ENCODE measurements around the gene SNAI3.

Gene SNAI3

DNA sequence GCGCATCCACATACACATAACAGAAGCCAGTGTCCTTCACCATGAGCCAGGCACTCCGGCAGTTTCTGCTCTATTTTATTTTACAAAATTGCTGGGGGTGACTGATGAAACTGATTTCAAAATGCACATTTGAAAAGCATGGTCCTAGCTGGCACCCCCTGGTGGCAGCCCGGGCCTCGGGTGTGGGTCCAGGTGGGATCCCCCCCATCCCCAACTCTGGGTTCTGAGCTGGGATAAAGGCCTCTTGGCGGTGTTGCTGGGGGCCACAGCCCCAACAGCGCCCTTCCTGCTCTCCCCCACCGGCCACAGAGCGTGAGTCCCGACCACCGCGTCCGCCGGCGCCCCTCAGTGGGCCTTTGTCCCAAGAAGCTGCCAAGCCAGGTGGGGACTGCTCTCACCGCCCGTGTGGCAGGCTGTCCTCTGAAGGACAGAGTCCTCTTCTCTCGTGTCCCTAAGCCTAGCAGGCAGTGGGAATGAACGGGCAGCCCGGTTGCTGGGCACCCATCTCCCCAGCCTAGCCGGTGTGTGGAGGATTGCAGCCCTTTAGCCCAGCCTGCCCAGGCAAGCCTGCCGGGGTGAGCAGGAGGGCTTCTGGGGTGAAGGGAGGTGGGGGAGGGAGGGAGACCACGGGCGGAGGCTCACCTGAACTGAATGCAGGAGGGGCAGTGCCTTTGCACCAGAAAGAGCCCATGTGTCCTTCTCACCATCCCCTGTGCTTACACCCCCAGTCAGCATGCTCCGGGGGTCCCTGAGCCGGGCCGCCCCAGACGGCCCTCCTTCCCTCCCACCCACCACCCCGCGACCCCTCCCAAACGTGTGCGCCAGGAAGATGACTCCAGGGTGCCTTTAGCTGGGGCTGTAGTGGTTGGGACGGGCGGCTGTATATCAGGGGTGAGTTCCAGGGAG is 898 bp downstream of the SNAI3 start:
- H3K4me3 ChIP-seq (IDR thresholded peaks at IDR 0.05; ENCODE audit: insufficient read depth, low read depth, low read length) = no peak overlapping the region
- no peaks in the 10 kb centered on the region for H3K79me2 ChIP-seq (ENCODE audit: insufficient read depth, low read depth)
- H4K20me1 ChIP-seq (ENCODE audit: insufficient read depth) = no peaks in the 10 kb centered on the region
- H3K27me3 ChIP-seq (ENCODE audit: insufficient read depth, low read depth) = peaks cover 20% of the 10 kb centered on the region; the same call in 1 of the 2 replicates
- H3K36me3 ChIP-seq (ENCODE audit: insufficient read depth) = no peaks in the 10 kb centered on the region
- H3K27ac ChIP-seq = no peak overlapping the region
- peaks cover 54% of the 10 kb centered on the region for H3K4me1 ChIP-seq (ENCODE audit: low read depth, poor library complexity, severe bottlenecking)
- peak overlapping the region; percentile 81 for H2AFZ ChIP-seq (ENCODE audit: low read depth)
- TF ChIP-seq, protein P1, sequence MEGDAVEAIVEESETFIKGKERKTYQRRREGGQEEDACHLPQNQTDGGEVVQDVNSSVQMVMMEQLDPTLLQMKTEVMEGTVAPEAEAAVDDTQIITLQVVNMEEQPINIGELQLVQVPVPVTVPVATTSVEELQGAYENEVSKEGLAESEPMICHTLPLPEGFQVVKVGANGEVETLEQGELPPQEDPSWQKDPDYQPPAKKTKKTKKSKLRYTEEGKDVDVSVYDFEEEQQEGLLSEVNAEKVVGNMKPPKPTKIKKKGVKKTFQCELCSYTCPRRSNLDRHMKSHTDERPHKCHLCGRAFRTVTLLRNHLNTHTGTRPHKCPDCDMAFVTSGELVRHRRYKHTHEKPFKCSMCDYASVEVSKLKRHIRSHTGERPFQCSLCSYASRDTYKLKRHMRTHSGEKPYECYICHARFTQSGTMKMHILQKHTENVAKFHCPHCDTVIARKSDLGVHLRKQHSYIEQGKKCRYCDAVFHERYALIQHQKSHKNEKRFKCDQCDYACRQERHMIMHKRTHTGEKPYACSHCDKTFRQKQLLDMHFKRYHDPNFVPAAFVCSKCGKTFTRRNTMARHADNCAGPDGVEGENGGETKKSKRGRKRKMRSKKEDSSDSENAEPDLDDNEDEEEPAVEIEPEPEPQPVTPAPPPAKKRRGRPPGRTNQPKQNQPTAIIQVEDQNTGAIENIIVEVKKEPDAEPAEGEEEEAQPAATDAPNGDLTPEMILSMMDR (conservative IDR thresholded peaks at IDR 0.05; ENCODE audit: low read depth, low read length) = peak; percentile 60
- peak overlapping the region; percentile 92 for H3K4me2 ChIP-seq
- H3K9ac ChIP-seq = peak overlapping the region; percentile 11; the same call in 1 of the 2 replicates

DNA sequence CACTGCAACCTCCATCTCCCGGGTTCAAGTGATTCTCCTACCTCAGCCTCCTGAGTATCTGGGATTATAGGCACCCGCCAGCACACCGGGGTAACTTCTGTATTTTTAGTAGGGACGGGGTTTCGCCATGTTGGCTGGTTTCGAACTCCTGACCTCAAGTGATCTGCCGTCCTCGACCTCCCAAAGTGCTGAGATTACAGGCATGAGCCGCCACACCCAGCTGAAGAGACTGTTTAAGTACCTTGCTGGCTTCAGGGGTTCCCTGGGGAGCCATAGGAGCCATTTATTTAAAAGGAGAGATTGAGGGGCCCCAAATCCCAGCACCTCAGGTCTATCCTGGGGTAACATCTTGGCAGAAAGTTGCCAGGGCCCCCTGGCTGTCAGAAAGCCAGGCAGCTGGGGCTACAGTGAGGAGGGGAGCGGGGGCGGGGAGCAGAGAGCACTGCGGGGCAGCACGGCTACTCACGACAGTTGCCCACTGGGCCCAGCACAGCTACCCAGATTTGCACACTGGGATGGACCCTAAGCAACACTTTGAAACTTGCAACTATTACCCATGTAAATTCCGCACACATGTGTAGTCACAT is 1.6 kb downstream of the SNAI3 start:
- Histone ChIP-seq H3K4me1 (ENCODE audit: low read depth, poor library complexity, severe bottlenecking) (peaks cover 61% of the 10 kb centered on the region), H3K79me2 (ENCODE audit: insufficient read depth, low read depth) (no peaks in the 10 kb centered on the region), H3K4me2 (peak overlapping the region; percentile 92; the same call in 1 of the 2 replicates), H3K4me3 (IDR thresholded peaks at IDR 0.05; ENCODE audit: insufficient read depth, low read depth, low read length) (no peak overlapping the region), H2AFZ (ENCODE audit: low read depth) (no peak overlapping the region), H3K9ac (no peak overlapping the region), H3K36me3 (ENCODE audit: insufficient read depth) (no peaks in the 10 kb centered on the region), H3K27me3 (ENCODE audit: insufficient read depth, low read depth) (peaks cover 19% of the 10 kb centered on the region; the same call in 1 of the 2 replicates), H4K20me1 (ENCODE audit: insufficient read depth) (no peaks in the 10 kb centered on the region), H3K27ac (no peak overlapping the region)
- TF ChIP-seq, protein P1 (conservative IDR thresholded peaks at IDR 0.05; ENCODE audit: low read depth, low read length) = no peak

DNA sequence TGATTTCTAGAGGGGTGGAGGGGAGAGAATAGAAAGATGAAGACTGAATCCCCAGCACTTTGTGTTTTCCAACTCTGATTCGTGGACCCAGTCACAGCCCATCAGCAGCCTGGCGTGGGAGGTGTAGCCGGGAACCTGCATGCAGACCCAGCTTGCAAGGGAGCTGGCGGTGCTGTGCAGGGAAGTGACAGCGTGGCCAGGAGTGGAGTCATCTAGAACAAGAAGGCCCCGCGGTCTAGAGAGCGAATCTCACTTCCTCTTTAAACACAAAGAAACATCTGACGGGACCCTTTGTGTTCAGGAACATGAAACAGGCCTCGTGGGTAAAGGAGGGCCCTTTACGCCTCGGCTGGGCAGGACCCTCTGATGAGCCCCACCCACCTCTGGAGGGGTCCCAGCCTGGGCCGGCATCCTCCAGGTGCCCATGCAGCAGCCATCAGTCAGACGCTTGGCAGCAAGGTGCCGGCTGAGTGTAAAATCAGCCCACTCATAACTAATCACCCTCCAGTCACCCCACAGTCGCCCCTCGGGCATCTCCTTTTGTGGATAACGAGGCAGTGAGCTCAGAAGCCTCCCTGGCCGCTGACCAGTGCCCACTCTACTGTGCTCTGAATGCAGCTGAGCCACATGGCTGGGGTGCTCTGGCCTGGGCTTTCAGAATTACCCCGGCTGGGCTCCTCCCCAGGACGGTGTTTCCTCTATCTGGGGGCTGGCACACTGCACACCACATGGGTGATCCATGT is 4.4 kb downstream of the SNAI3 start:
- Histone ChIP-seq H2AFZ (ENCODE audit: low read depth) (peak overlapping the region; percentile 42), H3K79me2 (ENCODE audit: insufficient read depth, low read depth) (no peaks in the 10 kb centered on the region), H3K9ac (peak overlapping the region; percentile 3; the same call in 1 of the 2 replicates), H3K4me2 (peak overlapping the region; percentile 73), H3K4me3 (IDR thresholded peaks at IDR 0.05; ENCODE audit: insufficient read depth, low read depth, low read length) (no peak overlapping the region), H3K4me1 (ENCODE audit: low read depth, poor library complexity, severe bottlenecking) (peaks cover 60% of the 10 kb centered on the region), H3K27me3 (ENCODE audit: insufficient read depth, low read depth) (peaks cover 2% of the 10 kb centered on the region; the same call in 1 of the 2 replicates), H4K20me1 (ENCODE audit: insufficient read depth) (no peaks in the 10 kb centered on the region), H3K36me3 (ENCODE audit: insufficient read depth) (no peaks in the 10 kb centered on the region), H3K27ac (peak overlapping the region; percentile 17; the same call in 1 of the 2 replicates)
- TF ChIP-seq, protein P1 (conservative IDR thresholded peaks at IDR 0.05; ENCODE audit: low read depth, low read length) = no peak

DNA sequence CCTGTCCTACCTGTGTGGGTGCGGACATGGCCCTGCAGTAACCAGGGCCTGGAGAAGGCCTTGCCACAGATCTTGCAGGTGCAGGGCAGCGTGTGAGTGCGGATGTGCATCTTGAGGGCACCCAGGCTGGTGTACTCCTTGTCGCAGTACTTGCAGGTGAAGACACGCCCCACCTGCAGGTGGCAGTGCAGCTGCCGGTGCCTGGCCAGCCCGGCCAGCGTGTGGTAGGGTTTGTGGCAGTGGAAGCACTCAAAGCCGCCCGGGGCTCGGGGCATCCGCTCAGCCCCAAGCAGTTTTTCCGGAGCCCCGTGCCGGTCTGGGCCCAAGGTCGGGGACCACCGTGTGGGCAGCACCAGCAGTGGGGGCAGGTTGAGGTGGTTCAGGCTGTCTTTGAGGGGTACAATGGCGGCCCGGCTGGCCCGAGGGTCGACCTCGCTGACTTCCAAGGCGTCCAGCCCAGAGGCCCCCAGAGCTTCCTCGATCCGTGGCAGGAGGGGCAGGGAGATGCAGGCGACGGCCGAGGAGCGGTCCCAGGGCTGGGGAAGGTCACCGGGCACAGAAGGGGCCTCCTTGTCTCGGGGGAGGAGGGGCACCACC is 5.1 kb downstream of the SNAI3 start:
- peak overlapping the region; percentile 3; the same call in 1 of the 2 replicates for H3K9ac ChIP-seq

More for the DNA sequence above, 5.1 kb downstream of the SNAI3 start:
- Histone ChIP-seq H2AFZ (ENCODE audit: low read depth) (peak overlapping the region; percentile 42), H3K4me3 (IDR thresholded peaks at IDR 0.05; ENCODE audit: insufficient read depth, low read depth, low read length) (no peak overlapping the region), H3K36me3 (ENCODE audit: insufficient read depth) (no peaks in the 10 kb centered on the region), H3K79me2 (ENCODE audit: insufficient read depth, low read depth) (no peaks in the 10 kb centered on the region), H3K4me2 (peak overlapping the region; percentile 73), H3K27ac (peak overlapping the region; percentile 17; the same call in 1 of the 2 replicates), H3K4me1 (ENCODE audit: low read depth, poor library complexity, severe bottlenecking) (peaks cover 56% of the 10 kb centered on the region), H4K20me1 (ENCODE audit: insufficient read depth) (no peaks in the 10 kb centered on the region), H3K27me3 (ENCODE audit: insufficient read depth, low read depth) (no peaks in the 10 kb centered on the region; the same call in 1 of the 2 replicates)
- TF ChIP-seq, protein P1 (conservative IDR thresholded peaks at IDR 0.05; ENCODE audit: low read depth, low read length) = peak; percentile 66; the same call in 1 of the 2 replicates

All from KMS-11 (cell line).